C4-2B (cell line): ENCODE data around the gene SLC25A44.

Experiments used
- CTCF ChIP-seq: fragments of 450-650 bp; conservative IDR thresholded peaks from 2 replicates; pipeline ENCODE4 v1.5.1; 2017; ENCODE audit warnings: mild to moderate bottlenecking
- ZFX ChIP-seq: fragments of 450-650 bp; IDR thresholded peaks from 2 replicates; pipeline ENCODE4 v1.6.1; 2017

- no peak for TF ChIP-seq CTCF
- no peak for TF ChIP-seq ZFX
These were observed 47.5 kb downstream of the SLC25A44 start for GRCh38 chr1:156241311-156241811.
